ENCODE data around the gene CFAP97D2. TPM values are rescaled to one million over a fixed set of nuclear protein-coding genes. Genes with fewer than 3 reads are reported as not detected.
A peak's percentile ranks its signal among the peaks of the same experiment; 100 is the strongest.

The CFAP97D2 gene
- total RNA-seq, 1 donor from 2014 or later = 1.8 TPM

GRCh38 chr13:114166381-114167131 is 12.5 kb upstream of the CFAP97D2 start:
- Histone ChIP-seq H3K27ac (no peak overlapping the region), H3K4me3 (no peak overlapping the region), H3K36me3 (no peaks in the 10 kb centered on the region), H3K9me3 (no peaks in the 10 kb centered on the region), H3K27me3 (ENCODE audit: low read depth) (peaks cover 11% of the 10 kb centered on the region), H3K4me1 (peaks cover 23% of the 10 kb centered on the region)
- TF ChIP-seq CTCF (IDR thresholded peaks at IDR 0.05) = no peak
- intact Hi-C loops (cut with DNase I) = no loop called here
- ATAC-seq = peak in 1 of 2 donors; percentile 14
- DNase-seq = no peak

GRCh38 chr13:114167426-114167825 is 11.6 kb upstream of the CFAP97D2 start:
- H3K4me3 ChIP-seq = no peak overlapping the region
- no peaks in the 10 kb centered on the region for H3K9me3 ChIP-seq
- H3K36me3 ChIP-seq = no peaks in the 10 kb centered on the region
- no peak overlapping the region for H3K27ac ChIP-seq
- DNase-seq = no peak
- H3K4me1 ChIP-seq = peaks cover 15% of the 10 kb centered on the region
- ATAC-seq = peak in 1 of 2 donors; percentile 51
- TF ChIP-seq CTCF (IDR thresholded peaks at IDR 0.05) = no peak
- peaks cover 11% of the 10 kb centered on the region for H3K27me3 ChIP-seq (ENCODE audit: low read depth)
- intact Hi-C loops (cut with DNase I) = no loop called here

GRCh38 chr13:114167885-114168284 is 11.2 kb upstream of the CFAP97D2 start:
- Histone ChIP-seq H3K9me3 (no peaks in the 10 kb centered on the region), H3K27ac (no peak overlapping the region), H3K36me3 (no peaks in the 10 kb centered on the region), H3K4me1 (peaks cover 10% of the 10 kb centered on the region), H3K4me3 (no peak overlapping the region), H3K27me3 (ENCODE audit: low read depth) (peaks cover 11% of the 10 kb centered on the region)
- intact Hi-C loops (cut with DNase I) = no loop called here
- no peak for DNase-seq
- ATAC-seq = no peak
- TF ChIP-seq CTCF (IDR thresholded peaks at IDR 0.05) = no peak

GRCh38 chr13:114173272-114173671 is 5.8 kb upstream of the CFAP97D2 start:
- TF ChIP-seq CTCF (IDR thresholded peaks at IDR 0.05) = no peak
- no peak for ATAC-seq
- H3K9me3 ChIP-seq = peaks cover 9% of the 10 kb centered on the region
- intact Hi-C loops (cut with DNase I) = no loop called here
- H3K4me3 ChIP-seq = no peak overlapping the region
- no peaks in the 10 kb centered on the region for H3K27me3 ChIP-seq (ENCODE audit: low read depth)
- DNase-seq = no peak
- no peaks in the 10 kb centered on the region for H3K4me1 ChIP-seq
- H3K27ac ChIP-seq = no peak overlapping the region
- H3K36me3 ChIP-seq = no peaks in the 10 kb centered on the region

- H3K9me3 ChIP-seq = peaks cover 9% of the 10 kb centered on the region
- no peaks in the 10 kb centered on the region for H3K36me3 ChIP-seq
- intact Hi-C loops (cut with DNase I) = no loop called here
- DNase-seq = no peak
- no peaks in the 10 kb centered on the region for H3K27me3 ChIP-seq (ENCODE audit: low read depth)
- ATAC-seq = no peak
- H3K4me1 ChIP-seq = no peaks in the 10 kb centered on the region
- H3K4me3 ChIP-seq = no peak overlapping the region
- no peak overlapping the region for H3K27ac ChIP-seq
- no peak for TF ChIP-seq CTCF (IDR thresholded peaks at IDR 0.05)
These were observed 5.3 kb upstream of the CFAP97D2 start for GRCh38 chr13:114173745-114174144.
